GM10266 (cell line): ENCODE measurements around the gene CEPT1.
"Not testable (repeated sequence)": the region's sequence is repeated elsewhere in the genome, so short reads cannot be mapped to it uniquely, and the experiment has no call there.

Experiments
- DNase-seq: peaks from one replicate; pipeline ENCODE4 v3.0.0; 2012; ENCODE audit errors: extremely low spot score
- TF ChIP-seq, protein P1 (sequence below): IDR thresholded peaks from 2 replicates; pipeline ENCODE4 v1.5.1; 2012; ENCODE audit warnings: mild to moderate bottlenecking, low read depth; ENCODE audit not compliant: control insufficient read depth, insufficient read depth; ENCODE audit errors: missing control alignments

CEPT1 gene

DNA sequence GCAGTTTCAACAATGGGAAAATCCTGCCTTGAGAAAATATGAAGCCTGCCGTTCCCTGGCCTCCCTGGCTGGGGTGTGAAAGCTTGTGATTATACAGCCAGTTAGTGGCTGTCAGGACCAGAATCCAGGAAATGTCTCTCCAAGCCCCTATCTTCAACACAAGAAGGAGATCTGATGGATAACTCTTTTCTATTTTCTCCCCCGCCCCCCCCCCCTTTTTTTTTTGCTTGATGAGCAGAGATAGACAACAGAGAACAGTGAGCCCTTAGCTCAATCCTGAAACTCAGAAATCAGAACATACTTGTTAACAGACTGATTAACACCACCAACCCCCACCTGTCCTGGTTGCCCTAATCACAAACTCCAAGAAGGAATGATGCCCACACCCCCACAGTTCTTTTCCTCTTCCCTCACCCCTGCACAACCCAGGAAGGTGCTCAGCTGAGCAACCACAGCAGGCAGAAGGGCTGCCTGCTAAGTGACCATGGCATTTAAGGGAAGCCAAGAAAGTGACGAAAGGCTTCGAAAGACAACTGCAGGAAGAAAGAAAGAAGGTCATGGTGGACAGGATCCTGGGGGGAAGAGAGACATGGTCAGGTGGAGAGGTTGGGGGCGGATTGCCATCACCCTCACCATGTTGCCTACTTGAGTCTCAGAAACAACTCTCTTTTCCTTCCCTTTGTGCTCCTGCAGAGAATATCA lies 72.8 kb downstream of the CEPT1 start:
- DNase-seq: no peak

DNA sequence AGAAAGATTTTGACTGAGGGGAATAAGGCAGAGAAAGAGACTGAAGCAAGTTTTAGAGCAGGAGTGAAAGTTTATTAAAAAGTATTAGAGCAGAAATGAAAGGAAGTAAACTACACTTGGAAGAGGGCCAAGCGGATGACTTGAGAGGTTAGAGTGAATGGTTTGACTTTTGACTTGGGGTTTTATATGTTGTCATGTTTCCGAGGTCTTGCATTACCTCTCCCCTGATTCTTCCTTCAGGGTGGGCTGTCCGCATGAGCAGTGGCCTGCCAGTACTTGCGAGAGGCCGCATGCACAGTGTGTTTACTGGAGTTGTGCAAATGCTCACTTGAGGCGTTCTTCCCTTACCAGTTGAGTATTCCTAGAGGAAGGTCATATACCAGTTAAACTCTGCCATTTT lies 73.4 kb downstream of the CEPT1 start:
- TF ChIP-seq, protein P1, sequence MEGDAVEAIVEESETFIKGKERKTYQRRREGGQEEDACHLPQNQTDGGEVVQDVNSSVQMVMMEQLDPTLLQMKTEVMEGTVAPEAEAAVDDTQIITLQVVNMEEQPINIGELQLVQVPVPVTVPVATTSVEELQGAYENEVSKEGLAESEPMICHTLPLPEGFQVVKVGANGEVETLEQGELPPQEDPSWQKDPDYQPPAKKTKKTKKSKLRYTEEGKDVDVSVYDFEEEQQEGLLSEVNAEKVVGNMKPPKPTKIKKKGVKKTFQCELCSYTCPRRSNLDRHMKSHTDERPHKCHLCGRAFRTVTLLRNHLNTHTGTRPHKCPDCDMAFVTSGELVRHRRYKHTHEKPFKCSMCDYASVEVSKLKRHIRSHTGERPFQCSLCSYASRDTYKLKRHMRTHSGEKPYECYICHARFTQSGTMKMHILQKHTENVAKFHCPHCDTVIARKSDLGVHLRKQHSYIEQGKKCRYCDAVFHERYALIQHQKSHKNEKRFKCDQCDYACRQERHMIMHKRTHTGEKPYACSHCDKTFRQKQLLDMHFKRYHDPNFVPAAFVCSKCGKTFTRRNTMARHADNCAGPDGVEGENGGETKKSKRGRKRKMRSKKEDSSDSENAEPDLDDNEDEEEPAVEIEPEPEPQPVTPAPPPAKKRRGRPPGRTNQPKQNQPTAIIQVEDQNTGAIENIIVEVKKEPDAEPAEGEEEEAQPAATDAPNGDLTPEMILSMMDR: no peak
- DNase-seq: no peak

More for the DNA sequence above, 72.8 kb downstream of the CEPT1 start:
- TF ChIP-seq, protein P1: no peak

DNA sequence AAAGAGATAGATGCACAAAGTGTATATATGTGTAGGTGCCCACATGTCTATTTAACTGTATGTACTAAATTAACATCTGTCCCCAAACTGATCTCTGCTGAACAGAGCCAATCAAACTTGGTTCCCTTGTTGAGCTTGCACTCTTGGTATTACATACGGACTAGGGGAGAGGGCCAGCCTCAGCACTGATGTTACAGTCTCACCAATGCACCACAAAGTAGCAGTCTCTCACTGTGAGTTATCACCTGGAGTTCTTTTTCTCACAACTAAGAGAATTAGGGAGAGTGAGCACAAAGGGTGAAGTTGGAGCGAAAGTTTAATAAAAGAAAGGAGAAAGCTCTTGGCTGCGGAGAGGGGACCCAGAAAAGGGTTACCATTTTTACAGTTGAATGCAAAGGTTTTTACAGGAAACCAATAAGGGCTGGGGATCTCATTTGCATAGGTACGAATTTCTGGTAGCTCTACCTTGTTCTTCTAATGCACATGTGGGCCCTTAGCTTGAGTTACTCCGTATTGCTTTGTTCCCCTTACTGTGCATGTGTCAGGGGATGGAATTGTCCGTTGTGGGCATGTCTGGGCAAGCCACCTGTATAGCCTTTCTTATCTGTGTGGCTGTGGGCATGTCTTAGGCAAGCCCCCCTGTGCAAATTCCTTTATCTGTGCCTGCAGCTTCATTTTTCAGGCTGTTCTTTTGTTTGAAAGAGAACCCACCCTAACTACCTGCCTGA lies 74.2 kb downstream of the CEPT1 start:
- TF ChIP-seq, protein P1: no peak
- DNase-seq: no peak

DNA sequence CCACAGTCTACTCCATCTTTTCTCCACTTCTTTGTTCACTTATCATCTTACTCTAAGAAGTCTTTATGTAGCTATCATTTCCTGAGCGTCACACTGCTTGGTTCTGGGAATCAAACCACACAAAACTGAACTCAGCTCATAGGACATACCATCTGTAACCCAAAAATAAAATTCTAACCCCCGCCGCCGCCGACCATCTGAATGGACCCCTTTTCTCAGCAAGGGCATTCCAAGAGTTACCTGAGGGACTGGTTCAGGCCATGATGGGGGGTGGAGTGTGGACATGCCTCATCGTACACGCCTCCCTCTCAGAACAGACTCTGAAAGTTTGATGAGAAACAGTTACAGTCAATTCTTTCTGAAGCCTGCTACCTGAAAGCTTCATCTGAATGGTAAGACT lies 74.9 kb downstream of the CEPT1 start:
- DNase-seq: no peak

DNA sequence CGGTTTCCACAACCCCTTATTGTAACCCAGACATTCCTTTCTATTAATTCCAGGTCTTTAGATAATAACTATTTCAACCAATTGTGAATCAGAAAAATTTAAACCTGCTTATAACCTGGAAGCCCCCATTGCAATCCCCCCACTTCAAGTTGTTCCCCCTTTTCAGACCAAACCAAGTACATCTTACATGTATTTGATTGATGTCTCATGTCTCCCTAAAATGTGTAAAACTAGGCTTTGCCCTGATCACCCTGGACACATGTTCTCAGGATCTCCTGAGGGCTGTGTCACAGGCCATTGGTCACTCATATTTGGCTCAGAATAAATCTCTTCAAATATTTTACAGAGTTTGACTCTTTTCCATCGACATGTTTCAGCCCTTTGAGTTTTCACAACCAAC lies 75.3 kb downstream of the CEPT1 start:
- not testable (repeated sequence) for DNase-seq

More for the DNA sequence above, 74.9 kb downstream of the CEPT1 start:
- TF ChIP-seq, protein P1: no peak

DNA sequence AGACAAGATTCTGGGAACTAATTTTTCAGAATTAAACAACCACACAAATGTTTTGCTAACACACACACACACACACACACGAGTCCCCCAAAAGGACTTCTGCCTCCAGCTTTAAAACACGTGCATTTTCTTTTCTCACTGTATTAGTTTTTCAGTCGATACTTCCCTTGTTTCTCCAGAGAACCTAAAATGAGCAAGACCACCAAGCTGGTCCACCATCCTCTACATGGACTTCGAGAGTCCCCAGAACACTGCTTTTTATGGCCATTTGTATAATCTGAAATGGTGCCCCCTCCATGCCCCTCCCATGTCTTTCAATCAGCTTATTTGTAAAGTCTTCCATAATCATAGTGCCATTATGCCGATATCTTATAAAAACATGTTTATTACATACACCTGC lies 76.7 kb downstream of the CEPT1 start:
- TF ChIP-seq, protein P1: no peak
- no peak for DNase-seq

DNA sequence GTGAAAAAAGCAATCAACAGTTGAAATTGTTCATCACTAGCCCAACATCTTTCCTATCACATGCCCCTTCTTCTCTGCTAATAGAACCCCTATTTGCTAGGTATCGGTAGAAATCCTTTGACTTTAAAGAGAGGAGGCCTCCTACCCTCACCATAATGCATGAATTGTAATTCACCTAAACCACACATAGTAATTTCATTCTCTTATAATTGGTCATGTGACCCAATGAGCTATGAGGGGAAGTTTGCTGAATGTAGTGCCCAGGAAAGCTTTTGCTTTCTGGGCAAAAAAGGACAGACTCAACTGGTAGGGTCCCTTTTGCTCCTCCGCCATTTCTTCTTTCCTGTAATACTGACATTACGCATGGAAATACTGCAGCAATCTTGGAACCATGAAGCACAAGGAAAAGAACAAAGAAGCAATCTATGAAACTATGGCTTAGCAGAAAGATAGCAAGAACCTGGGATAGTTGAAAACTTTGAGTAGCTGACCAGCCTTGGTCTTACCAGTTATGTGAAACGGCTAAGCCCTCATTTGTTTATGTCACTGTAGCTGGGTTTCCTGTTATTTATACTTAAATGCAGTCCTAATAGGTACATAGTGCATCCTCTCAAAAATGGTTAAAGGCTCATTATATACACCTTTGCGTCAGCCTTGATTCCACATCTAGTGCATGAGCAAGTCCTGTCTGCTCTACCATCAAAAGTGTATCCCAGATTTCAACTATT lies 77.3 kb downstream of the CEPT1 start:
- TF ChIP-seq, protein P1: no peak
- DNase-seq: no peak
